Tibial artery (tissue), 4 donors: ENCODE results near the gene TMEM38B.

Experiments
- DNase-seq, 2 donors: peaks; one replicate each; pipeline ENCODE4 v3.0.0-alpha.2; 2019
- H3K27ac ChIP-seq, 2 donors: fragments of 200-600 bp; sonication (generic) in 1 of 2; 1 replicate in 1 of 2; 2 replicates in 1 of 2; pipeline ENCODE4 v1.5.1; 2018 to 2019; ENCODE audit warnings: mild to moderate bottlenecking in 1 of 2
- H3K27me3 ChIP-seq, 2 donors: fragments of 200-600 bp; sonication (generic) in 1 of 2; one replicate each; pipeline versions ENCODE4 v1.5.1 to v1.6.0; 2016 to 2019
- H3K36me3 ChIP-seq, 3 donors: fragments of 200-600 bp; sonication (generic) in 2 of 3; one replicate each; pipeline ENCODE4 v1.5.1; 2016 to 2019; ENCODE audit warnings: mild to moderate bottlenecking in 2 of 3
- H3K4me1 ChIP-seq, 4 donors: fragments of 200-600 bp; sonication (generic) in 2 of 4; 1 replicate in 3 of 4; 2 replicates in 1 of 4; pipeline ENCODE4 v1.5.1; 2016 to 2019
- H3K4me3 ChIP-seq, 2 donors: fragments of 200-600 bp; sonication (generic) in 1 of 2; 1 replicate in 1 of 2; 2 replicates in 1 of 2; pipeline ENCODE4 v1.5.1; 2018 to 2019; ENCODE audit warnings: mild to moderate bottlenecking in 2 of 2
- H3K9me3 ChIP-seq, 3 donors: fragments of 200-600 bp; sonication (generic) in 1 of 3; one replicate each; pipeline ENCODE4 v1.5.1; 2016 to 2019
- CTCF ChIP-seq, 2 experiments: fragments of 200-600 bp in 1 of 2; fragments of 450-650 bp in 1 of 2; IDR thresholded peaks; one replicate each; pipeline ENCODE4 v1.5.1; 2017 to 2019; ENCODE audit warnings: antibody characterized with exemption in 2 of 2, mild to moderate bottlenecking in 1 of 2, moderate library complexity in 1 of 2
- intact Hi-C: fragments of 100-400 bp; cut with DNase I; formaldehyde crosslinking; loops from one replicate; pipeline ENCODE4 v1.15.0; 2023; ENCODE audit warnings: low total_unique reads

The TMEM38B gene

GRCh38 chr9:105712297-105712696, 18.0 kb downstream of the TMEM38B start:
- TF ChIP-seq CTCF (IDR thresholded peaks at IDR 0.05): no peak
- Histone ChIP-seq H3K27ac (no peak overlapping the region), H3K4me3 (no peak overlapping the region), H3K4me1 (no peaks in the 10 kb centered on the region), H3K9me3 (no peaks in the 10 kb centered on the region), H3K36me3 (peaks cover 0 to 16% (median 16%) of the 10 kb centered on the region in 3 donors), H3K27me3 (no peaks in the 10 kb centered on the region)
- intact Hi-C loops: loop anchor here (10.0 kb wide), 1 partner anchor 97 kb away; no protein-coding TSS in a partner anchor
- no peak for DNase-seq

GRCh38 chr9:105712773-105713172, 18.4 kb downstream of the TMEM38B start:
- TF ChIP-seq CTCF (IDR thresholded peaks at IDR 0.05): no peak
- Histone ChIP-seq H3K36me3 (peaks cover 0 to 16% (median 16%) of the 10 kb centered on the region in 3 donors), H3K27me3 (no peaks in the 10 kb centered on the region), H3K27ac (no peak overlapping the region), H3K4me1 (no peaks in the 10 kb centered on the region), H3K4me3 (no peak overlapping the region), H3K9me3 (no peaks in the 10 kb centered on the region)
- intact Hi-C loops: loop anchor here (10.0 kb wide), 1 partner anchor 98 kb away; no protein-coding TSS in a partner anchor
- no peak for DNase-seq

GRCh38 chr9:105713260-105714019, 19.1 kb downstream of the TMEM38B start:
- Histone ChIP-seq H3K4me1 (no peaks in the 10 kb centered on the region), H3K36me3 (peaks cover 0 to 16% (median 16%) of the 10 kb centered on the region in 3 donors), H3K27me3 (no peaks in the 10 kb centered on the region), H3K4me3 (no peak overlapping the region), H3K9me3 (no peaks in the 10 kb centered on the region), H3K27ac (no peak overlapping the region)
- no peak for DNase-seq
- intact Hi-C loops: loop anchor here (10.0 kb wide), 1 partner anchor 99 kb away; no protein-coding TSS in a partner anchor
- no peak for TF ChIP-seq CTCF (IDR thresholded peaks at IDR 0.05)

- intact Hi-C loops: loop anchor here (10.0 kb wide), 1 partner anchor 99 kb away; no protein-coding TSS in a partner anchor
- DNase-seq: no peak
Measured at GRCh38 chr9:105714020-105714331, 19.6 kb downstream of the TMEM38B start.

GRCh38 chr9:105716146-105716545, 21.8 kb downstream of the TMEM38B start:
- H3K4me1 ChIP-seq: no peaks in the 10 kb centered on the region
- H3K9me3 ChIP-seq: no peaks in the 10 kb centered on the region
- no peak for DNase-seq
- H3K36me3 ChIP-seq: peaks cover 0 to 12% (median 11%) of the 10 kb centered on the region in 3 donors
- intact Hi-C loops: loop anchor here (10.0 kb wide), 1 partner anchor 101 kb away; no protein-coding TSS in a partner anchor
- no peak for TF ChIP-seq CTCF (IDR thresholded peaks at IDR 0.05)
- H3K27ac ChIP-seq: no peak overlapping the region
- H3K4me3 ChIP-seq: no peak overlapping the region
- no peaks in the 10 kb centered on the region for H3K27me3 ChIP-seq

More at GRCh38 chr9:105714020-105714331, 19.6 kb downstream of the TMEM38B start:
- no peaks in the 10 kb centered on the region for H3K9me3 ChIP-seq
- no peak overlapping the region for H3K4me3 ChIP-seq
- no peaks in the 10 kb centered on the region for H3K27me3 ChIP-seq
- TF ChIP-seq CTCF (IDR thresholded peaks at IDR 0.05): no peak
- no peak overlapping the region for H3K27ac ChIP-seq
- peaks cover 0 to 16% (median 16%) of the 10 kb centered on the region in 3 donors for H3K36me3 ChIP-seq
- H3K4me1 ChIP-seq: no peaks in the 10 kb centered on the region
